ENCODE measurements around the gene FGF2. TPM values are rescaled to one million over a fixed set of nuclear protein-coding genes. Genes with fewer than 3 reads are reported as not detected.

Gene FGF2
- total RNA-seq, 2 donors from 2014 or later, result 12.5 to 18.5 TPM

- peaks cover 14% of the 10 kb centered on the region for H3K4me1 Mint-ChIP-seq
- TF ChIP-seq CTCF (conservative IDR thresholded peaks at IDR 0.05), result no peak
- peaks cover 13% of the 10 kb centered on the region for H3K36me3 Mint-ChIP-seq (ENCODE audit: low read depth)
- peak overlapping the region; percentile 74 for H3K27ac Mint-ChIP-seq
- DNase-seq, result peak; percentile 50
- H3K27me3 Mint-ChIP-seq (ENCODE audit: insufficient read depth), result no peaks in the 10 kb centered on the region
- Histone ChIP-seq H3K27ac (ENCODE audit: low read depth, low read length) (no peak overlapping the region), H3K9me3 (ENCODE audit: control insufficient read depth, low read length) (no peaks in the 10 kb centered on the region), H3K4me1 (ENCODE audit: control insufficient read depth, insufficient read depth, low read length) (peaks cover 3% of the 10 kb centered on the region), H3K9ac (ENCODE audit: extremely low read depth, low read length, poor library complexity, severe bottlenecking) (no peak overlapping the region), H3K27me3 (ENCODE audit: control insufficient read depth, insufficient read depth, low read length, poor library complexity, severe bottlenecking) (no peaks in the 10 kb centered on the region), H3K36me3 (ENCODE audit: control insufficient read depth, insufficient read depth, low read length) (no peaks in the 10 kb centered on the region), H3K4me3 (ENCODE audit: low read length) (no peak overlapping the region)
- no peak overlapping the region for H3K4me3 Mint-ChIP-seq
- peaks cover 9% of the 10 kb centered on the region for H3K9me3 Mint-ChIP-seq
Measured at GRCh38 chr4:122903766-122904288, 77.2 kb downstream of the FGF2 start.

DNA sequence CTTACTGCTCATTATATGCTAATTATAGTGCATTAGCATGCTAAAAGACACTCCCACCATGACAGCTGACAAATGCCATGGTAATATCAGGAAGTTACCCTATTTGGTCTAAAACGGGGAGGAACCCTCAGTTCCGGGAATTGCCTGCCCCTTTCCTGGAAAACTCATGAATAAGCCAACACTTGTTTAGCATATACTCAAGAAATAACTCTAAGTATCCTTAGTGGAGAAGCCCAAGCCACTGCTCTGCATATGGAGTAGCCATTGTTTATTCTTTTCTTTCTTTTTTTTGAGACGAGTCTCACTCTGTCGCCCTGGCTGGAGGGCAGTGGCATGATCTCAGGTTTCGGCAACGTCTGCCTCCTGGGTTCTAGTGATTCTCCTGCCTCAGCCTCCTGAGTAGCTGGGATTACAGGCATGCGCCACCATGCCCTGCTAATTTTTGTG lies 80.3 kb downstream of the FGF2 start:
- peaks cover 21% of the 10 kb centered on the region for H3K4me1 Mint-ChIP-seq
- no peak overlapping the region for H3K4me3 Mint-ChIP-seq
- no peak for DNase-seq
- peaks cover 8% of the 10 kb centered on the region for H3K36me3 Mint-ChIP-seq (ENCODE audit: low read depth)
- no peaks in the 10 kb centered on the region for H3K27me3 Mint-ChIP-seq (ENCODE audit: insufficient read depth)
- no peak overlapping the region for H3K4me3 ChIP-seq (ENCODE audit: low read length)
- no peak overlapping the region for H3K27ac ChIP-seq (ENCODE audit: low read depth, low read length)
- WGBS, 2 experiments (ENCODE audit: insufficient coverage in 1 of 2, insufficient read length in 1 of 2), result 83 to 95% methylated on average over 3 to 7 of the region's 7 CpGs
- TF ChIP-seq CTCF (conservative IDR thresholded peaks at IDR 0.05), result no peak
- H3K27me3 ChIP-seq (ENCODE audit: control insufficient read depth, insufficient read depth, low read length, poor library complexity, severe bottlenecking), result no peaks in the 10 kb centered on the region
- H3K9me3 Mint-ChIP-seq, result no peaks in the 10 kb centered on the region
- H3K9me3 ChIP-seq (ENCODE audit: control insufficient read depth, low read length), result no peaks in the 10 kb centered on the region
- peaks cover 3% of the 10 kb centered on the region for H3K4me1 ChIP-seq (ENCODE audit: control insufficient read depth, insufficient read depth, low read length)
- no peak overlapping the region for H3K27ac Mint-ChIP-seq
- no peaks in the 10 kb centered on the region for H3K36me3 ChIP-seq (ENCODE audit: control insufficient read depth, insufficient read depth, low read length)
- no peak overlapping the region for H3K9ac ChIP-seq (ENCODE audit: extremely low read depth, low read length, poor library complexity, severe bottlenecking)

DNA sequence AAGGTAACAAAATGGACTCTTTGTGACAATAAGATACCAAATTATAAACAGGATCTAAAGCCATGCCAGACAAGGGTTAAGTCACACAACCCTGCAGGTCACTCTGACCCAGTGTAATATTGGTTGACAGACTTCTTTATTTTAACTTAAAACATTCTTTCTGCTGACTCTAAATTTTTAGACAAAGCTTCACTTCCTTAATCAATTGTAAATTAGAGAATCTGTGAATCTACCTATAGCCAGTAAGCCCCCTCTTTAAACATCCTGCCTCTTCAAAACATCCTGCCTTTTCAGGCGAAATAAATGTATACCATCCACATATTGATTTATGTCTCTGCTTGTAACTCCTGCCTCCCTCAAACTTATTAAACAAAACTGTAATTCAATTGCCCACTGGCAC lies 81.6 kb downstream of the FGF2 start:
- no peaks in the 10 kb centered on the region for H3K9me3 ChIP-seq (ENCODE audit: control insufficient read depth, low read length)
- no peak overlapping the region for H3K9ac ChIP-seq (ENCODE audit: extremely low read depth, low read length, poor library complexity, severe bottlenecking)
- TF ChIP-seq CTCF (conservative IDR thresholded peaks at IDR 0.05), result no peak
- no peaks in the 10 kb centered on the region for H3K36me3 ChIP-seq (ENCODE audit: control insufficient read depth, insufficient read depth, low read length)
- H3K4me3 Mint-ChIP-seq, result no peak overlapping the region
- H3K4me1 ChIP-seq (ENCODE audit: control insufficient read depth, insufficient read depth, low read length), result peaks cover 3% of the 10 kb centered on the region
- H3K36me3 Mint-ChIP-seq (ENCODE audit: low read depth), result peaks cover 8% of the 10 kb centered on the region
- H3K27me3 ChIP-seq (ENCODE audit: control insufficient read depth, insufficient read depth, low read length, poor library complexity, severe bottlenecking), result no peaks in the 10 kb centered on the region
- WGBS, 2 experiments (ENCODE audit: insufficient coverage in 1 of 2, insufficient read length in 1 of 2), result 91 to 100% methylated on average over 1 of the region's 1 CpG
- H3K4me3 ChIP-seq (ENCODE audit: low read length), result no peak overlapping the region
- H3K27me3 Mint-ChIP-seq (ENCODE audit: insufficient read depth), result no peaks in the 10 kb centered on the region
- no peak for DNase-seq
- H3K4me1 Mint-ChIP-seq, result peaks cover 19% of the 10 kb centered on the region
- H3K27ac ChIP-seq (ENCODE audit: low read depth, low read length), result no peak overlapping the region
- no peaks in the 10 kb centered on the region for H3K9me3 Mint-ChIP-seq
- H3K27ac Mint-ChIP-seq, result no peak overlapping the region

Data from endodermal cell (in vitro differentiated cells).